GM18498 (cell line): ENCODE measurements around the gene FAM170B.
A peak's percentile ranks its signal among the peaks of the same experiment; 100 is the strongest.

Source experiments
- ATAC-seq: cut with Tn5 transposase; IDR thresholded peaks from one replicate; pipeline ENCODE4 v1.9.1; 2021; ENCODE audit warnings: mild to moderate bottlenecking, moderate library complexity; ENCODE audit not compliant: unreplicated experiment

FAM170B gene

DNA sequence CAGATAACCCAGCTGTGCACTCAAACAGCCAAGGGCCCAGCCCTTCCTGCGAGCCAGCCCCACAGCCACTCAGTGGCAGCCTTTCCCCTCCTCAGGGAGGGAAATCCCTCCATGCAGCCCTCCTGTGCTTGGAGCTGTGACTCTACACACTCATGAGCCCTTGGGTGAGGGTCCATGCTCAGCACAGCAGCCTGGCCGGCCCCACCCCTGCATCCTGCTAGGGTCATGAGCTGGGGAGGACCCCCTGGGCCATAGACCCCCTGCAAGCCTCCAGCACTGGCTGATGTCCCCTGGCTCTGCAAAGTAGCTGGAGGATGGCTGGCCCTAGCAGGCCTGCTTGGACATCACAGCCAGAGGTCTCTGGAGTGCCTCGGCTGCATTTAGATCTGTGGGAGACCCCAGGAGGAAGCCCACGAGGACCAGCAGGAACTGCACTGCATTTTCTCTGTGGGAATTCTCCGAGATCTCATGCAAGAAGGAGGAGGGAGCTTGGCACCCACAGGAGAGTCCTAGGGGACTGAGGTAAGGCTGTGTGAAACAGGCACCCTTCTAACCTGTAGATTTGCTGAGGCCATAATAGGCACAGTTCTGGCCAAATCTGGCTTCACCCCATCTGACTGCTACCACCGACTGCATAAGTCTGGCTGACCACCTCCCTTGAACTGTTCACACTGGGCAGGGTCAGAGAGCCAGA lies 37.0 kb upstream of the FAM170B start:
- ATAC-seq: no peak

DNA sequence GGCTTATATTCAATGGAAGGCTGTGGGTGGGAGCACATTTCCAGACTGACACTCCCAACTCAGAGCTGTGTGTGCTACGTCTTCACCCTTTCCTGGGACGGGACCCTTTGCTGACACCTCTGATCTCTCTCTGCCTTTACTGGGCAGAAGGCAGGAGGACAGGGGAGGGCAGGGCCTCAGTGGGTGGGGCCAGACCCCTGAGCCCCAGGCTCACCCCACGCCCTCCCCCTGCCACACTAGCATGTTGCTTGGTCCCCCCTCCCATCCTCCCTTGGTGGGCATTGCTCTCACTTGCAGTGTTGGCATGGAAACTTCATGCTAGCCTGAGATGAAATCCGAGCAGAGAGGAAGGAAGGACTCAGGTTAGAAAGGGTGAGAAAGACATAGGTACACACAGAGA lies 36.0 kb upstream of the FAM170B start:
- ATAC-seq: no peak

DNA sequence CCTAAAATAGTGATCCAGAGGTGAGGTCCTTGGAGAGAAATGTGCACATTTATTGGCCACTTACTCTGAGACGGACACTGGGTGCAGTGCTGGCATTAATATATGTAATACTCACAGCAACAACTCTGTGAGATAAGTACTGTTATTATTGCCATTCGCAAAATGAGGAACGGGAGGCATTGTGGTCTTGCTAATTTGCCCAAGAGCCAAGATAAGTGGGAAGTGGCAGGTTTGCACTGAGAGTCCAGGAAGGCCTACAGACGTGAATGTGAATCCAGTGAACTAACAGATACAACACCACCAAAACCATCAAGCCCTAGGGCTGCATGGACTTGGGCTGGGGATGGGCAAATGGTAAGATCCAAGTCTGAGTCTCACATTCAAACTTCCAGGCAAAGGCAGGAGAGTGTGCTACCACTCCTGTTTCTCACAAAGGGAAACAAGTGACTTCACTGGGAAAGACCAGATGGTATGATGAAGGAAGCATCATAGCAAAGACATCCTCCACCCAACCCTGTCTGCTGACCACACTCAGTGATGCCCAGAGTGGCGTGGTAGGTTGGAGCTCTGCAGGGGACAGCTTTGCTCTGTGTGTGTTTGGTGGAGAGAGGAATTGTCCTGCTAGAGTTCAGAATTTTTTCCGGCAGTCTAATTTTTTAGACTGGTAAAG lies 35.1 kb upstream of the FAM170B start:
- no peak for ATAC-seq

DNA sequence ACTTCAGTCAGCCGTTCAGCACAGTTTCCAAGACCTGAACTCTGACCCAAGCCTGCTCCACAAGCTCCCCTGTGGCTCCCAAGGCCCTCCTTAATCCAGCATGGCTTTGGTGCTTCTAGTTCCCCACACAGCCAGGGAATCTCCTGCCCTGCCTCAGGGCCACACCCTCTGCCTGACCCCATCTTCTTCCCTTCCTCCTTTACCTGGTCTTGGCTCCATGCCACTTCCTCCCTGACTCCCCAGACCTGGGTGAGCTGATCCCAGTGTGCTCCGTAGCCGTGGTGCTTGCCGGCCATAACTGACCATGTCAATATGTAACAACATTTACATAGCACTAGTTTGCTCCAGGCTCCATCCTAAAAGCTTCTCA lies 34.3 kb upstream of the FAM170B start:
- no peak for ATAC-seq

DNA sequence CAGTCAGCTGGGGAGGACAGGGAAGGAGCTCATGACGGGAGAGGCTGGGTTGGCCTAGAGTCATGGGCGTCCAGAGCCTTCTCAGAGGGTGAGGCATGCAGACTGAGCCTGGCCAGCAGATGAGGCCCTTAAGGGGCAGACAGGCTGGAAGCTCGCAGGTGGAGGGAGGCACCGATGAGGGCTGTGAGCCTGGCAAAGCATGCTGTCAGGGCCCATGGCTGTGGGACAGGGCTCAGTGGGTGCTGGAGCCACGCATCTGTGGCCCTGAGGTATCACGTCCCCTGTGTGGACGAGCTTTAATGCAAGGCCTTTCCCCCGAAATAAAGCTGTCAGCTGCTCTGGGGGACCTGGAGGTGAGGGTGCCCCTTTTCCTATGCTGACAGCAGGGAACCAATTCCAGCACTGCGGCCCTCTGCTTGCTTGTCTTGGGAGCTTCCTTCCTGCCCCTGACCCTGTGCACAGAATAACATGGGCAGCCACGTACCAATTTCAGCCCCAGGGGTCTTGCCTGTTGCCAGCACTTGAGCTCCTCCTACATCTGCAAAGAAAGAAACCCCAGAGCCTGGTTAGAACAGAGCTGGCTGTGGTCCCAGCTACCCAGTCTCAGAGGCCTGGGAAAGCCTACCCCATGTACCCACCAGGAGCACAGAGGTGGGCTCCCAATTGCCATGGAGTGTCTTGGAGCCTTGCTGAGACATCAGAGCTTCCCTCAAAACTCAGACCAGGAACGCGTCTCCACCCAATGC lies 33.8 kb upstream of the FAM170B start:
- ATAC-seq: no peak

DNA sequence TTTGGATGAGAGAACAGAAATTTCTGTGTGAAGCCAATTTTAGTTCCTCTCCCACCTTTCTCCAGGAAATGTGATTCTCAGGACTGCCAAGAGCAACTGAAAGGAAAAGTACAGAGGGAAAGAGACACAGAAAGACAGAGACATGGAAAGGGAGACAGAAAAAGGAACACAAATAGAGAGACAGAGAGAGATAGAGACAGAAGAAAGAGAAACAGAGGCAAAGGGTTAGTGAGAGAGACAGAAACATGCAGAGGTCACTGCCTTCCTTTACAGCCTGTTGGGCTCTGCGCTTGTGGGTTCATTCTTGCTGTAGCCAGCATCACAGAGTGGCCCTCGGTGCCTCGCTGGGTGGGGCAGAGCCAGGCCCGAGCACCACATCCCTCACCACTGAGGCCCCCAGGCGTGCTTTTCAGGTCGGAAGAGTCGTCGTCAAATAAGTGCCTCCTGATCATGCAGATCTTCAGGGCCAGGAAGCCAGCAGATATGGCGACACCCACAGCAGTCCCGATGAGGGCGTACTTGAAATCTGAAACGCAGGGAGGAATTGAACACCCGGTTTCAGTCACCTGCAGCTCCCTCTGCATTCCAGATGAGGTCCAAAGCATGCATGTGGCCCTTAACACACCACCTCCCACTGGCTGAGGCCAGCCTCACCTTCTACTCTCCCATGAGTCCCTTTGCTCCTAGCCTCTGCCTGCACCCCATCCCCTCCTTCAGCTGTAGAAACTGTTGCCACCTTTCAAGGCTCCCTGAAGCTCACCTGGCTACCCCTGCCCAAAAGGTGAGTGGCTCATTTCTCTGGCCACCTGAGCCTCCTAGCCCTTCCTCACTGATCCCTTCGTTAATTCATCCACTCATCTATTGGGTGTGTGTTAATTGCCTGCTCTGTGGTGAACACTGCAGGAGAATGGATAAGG lies 32.9 kb upstream of the FAM170B start:
- ATAC-seq: no peak

DNA sequence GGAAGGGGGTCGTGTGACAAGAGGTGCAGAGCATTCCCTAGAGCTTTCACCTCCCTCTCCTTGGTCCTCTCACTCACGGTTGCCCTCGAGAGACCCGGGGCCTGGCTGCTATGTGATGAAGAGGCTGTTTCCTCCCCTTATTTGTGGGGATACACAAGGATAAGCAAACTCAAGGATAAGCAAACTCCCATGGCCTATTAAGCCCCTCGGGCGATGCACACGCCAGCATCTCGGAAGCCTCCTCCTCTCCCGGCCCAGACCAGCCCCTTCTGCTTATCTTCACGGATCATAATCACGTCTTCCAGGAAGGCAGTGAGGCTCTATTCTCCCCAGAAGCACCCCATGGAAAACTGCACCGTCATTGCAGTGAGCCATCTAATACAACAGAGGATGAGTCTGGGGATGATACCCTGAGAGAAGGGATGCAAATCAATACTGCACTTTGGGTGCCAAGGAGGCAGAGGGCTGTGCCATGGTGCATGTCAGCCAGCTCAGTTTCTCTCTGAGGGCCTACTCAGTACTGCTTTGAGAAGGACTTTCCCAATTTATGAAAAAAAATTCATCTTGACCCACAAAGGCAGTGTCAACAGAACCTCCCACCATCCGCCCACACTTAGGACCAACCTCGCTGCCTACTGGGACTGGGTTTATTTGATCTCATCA lies 32.1 kb upstream of the FAM170B start:
- ATAC-seq: no peak

DNA sequence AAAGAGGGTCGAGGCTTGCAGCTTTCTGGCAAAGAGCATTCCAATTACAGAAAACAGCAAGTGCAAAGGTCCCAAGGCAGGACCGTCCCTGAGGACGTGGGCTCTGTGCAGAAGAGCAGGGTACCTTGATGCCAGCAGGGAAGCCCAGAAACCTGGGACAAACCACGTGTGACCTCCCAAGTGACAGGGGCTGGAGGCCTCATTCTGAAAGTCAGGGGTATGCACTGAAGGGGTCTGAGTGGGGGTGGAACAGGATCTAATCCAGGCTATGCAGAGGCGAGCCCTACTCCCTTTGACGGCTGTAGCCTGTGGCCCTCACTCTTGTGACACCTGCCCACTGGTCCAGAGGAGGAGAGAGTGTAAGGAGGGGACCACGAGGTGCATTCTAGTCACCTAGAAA lies 31.4 kb upstream of the FAM170B start:
- ATAC-seq: no peak

DNA sequence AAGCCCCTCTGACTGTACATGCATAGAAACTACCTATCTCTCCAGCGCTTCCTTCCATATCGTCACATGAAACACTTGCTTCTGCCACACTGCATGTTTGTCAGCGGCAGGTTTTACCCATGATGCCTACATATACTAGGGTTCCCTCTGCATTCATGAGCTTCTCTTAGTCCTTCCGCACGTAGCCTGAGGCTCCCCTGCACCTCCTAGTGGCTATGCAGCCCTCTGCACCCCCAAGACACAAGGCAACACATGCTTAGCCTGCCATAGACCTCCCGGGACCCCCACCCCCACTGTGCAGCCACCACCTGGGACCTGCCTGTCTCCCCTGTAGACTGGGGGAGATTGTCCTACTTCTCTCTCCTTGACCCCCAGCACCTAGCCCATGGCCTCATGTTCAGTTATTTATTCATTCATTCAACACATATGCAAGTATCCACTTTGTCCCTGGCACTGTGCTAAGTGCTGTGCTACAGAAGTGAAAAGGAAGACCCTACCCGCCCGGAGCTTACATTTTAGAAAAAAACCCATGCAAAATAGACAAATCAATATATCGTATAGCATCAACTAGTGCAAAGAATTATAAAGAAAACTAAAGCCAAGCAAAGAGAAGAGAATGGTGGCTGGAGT lies 30.9 kb upstream of the FAM170B start:
- peak; percentile 84 for ATAC-seq

DNA sequence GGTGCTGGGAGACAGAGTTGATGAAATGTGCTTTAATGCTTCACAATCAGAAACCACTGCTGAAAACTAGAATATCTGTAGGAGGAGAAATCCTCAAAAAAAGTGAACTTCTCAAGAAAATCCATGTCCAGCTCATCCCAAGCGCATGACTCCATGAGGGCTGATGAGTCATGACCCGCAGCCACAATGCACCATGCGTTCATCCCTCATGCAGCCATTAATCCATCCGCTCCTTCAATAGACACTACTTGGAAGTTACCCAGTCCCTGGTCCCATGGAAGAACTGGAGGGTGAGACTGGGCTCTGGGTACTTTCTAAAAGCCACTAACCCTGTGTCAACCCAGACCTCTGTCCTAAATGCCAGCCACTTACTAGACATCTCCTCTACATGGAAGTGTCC lies 29.9 kb upstream of the FAM170B start:
- no peak for ATAC-seq

DNA sequence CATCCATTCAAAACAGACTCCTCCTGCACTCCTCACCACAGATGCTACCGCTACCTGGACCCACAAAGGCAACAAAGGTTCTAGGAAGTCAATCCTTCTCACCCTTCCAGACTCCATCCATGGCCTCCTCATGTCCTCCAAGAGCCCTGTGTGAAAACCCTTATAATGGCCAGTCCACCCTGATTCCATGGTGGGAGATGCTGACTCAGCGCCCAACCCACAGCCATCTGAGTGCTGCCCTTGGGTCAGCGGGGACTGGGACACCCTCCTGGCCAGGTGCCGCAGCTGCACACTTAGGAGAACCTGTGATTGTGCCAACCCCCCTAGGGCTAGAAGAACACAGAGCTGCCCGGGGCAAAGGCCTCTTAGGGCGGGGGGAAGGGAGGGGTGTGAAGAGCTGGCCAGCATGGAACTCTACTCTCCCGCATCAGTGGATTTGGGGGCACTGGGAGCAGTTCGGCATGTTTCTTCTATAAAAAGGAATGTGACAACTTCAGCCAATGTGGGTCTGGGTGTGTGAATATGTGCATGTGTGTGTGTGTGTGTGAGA lies 29.0 kb upstream of the FAM170B start:
- ATAC-seq: no peak

DNA sequence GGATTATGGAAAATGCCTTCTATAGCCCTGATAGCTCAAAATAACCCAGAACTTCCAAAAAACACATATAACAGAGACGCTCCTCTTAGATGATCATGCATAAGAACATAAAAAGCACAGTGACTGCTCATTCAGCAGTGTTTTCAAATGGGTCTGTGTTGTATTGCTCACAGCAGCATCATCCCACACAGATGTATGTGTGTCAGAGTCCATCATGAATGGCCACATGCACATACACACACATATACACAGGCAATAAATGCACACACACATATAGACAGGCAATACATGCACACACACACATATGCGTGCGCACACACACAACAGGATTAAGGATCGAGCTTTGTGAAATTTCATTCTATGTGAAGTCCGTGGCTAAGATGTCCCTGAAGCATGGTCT lies 28.2 kb upstream of the FAM170B start:
- ATAC-seq: no peak

DNA sequence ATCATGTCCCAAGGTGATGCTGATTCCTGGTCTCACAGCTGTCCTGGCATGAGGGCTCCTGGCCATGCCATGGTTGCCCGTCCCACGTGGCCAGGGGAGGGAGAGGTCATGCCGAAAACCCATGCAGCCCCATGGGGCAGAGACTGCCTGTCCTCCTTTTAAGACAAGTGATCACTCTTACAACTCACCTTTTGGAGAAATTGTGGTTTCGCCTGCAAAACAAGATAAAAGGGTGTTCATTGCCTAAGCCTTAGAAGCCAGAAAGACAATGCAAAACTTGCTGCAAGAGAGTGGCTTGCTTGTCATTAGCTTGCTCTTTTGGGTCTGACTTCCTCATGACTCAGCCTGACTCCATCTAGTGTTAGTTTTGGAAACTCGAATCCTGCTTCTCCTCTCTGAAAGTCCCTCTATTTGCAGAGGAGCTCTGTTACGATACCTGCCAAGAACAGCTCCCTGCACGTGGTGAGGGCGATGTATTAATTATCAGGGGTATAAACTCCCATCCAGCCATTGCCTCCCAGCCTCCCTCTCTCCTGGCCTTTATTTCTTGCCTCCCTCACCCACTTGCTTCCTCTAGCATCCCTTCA lies 27.7 kb upstream of the FAM170B start:
- no peak for ATAC-seq

DNA sequence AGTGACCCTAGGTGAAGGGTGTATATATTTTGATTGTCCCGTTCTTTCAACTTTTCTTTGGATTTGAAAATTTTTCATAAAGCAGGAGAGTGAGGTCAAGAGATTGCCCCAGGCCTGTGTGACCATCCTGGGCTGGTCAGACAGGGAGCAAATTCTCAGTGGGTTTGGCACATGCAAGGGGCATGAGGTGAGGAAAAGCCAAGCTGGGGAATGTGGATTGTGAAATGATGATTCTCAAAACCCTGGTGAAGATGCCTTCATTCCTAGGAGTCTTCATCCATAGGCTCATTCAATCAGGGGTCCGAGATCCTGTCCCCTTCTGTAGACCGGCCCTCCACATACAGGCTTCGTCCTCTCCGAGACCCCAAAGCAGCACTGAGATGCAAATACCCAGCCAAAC lies 27.0 kb upstream of the FAM170B start:
- ATAC-seq: no peak

DNA sequence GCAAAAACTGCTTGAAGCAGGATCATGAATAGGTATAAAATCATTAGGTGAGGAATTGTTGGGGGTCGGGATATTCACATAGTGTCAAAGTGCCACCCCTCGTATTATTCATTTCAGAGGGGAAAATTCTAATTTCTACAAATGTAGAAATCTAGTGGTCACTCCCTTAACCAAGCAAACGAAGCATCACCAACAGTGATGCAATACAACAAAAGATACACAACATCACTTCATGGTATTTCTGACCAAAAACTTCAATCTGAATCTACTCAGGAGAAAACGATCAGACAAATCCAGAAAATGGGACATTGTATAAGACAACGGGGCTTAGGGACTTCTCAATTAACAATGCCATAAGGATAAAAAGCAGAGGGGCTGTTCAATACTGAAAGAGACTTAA lies 26.3 kb upstream of the FAM170B start:
- ATAC-seq: no peak

DNA sequence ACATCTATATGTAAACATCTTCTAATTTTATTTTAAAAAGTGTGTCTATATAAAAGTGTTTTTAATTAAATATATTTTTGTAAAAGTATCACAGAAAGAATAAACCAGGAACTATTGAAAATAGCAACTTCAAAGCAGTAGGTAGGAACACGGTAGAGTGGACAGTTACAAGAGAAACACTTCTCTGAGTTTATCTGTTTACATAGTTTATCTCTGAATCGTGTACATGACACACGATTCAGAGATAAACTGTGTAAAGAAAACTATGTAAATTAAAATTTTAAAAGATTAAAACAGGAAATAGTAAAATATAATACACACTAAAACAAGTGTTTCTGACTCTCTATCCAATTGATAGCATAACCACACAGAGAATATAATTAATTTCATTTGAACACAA lies 25.1 kb upstream of the FAM170B start:
- ATAC-seq: no peak

DNA sequence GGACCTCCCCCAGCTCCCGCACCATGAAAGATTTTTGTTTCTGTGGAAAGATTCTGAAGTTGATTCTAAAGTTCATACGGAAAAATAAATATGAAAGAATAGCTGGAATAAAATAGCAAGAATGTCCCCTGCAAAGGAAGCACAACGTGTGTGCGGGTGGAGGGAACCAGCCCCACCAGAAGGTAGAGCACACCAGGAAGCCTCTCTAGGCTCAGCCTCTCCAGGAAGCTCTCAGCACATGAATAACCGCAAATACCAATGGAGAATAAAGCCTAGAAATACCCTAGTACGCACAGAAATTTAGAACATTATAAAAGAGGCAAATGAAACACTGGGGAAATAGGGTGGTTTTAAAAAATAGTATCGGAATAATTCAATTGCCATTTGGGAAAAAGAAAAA lies 24.6 kb upstream of the FAM170B start:
- no peak for ATAC-seq

DNA sequence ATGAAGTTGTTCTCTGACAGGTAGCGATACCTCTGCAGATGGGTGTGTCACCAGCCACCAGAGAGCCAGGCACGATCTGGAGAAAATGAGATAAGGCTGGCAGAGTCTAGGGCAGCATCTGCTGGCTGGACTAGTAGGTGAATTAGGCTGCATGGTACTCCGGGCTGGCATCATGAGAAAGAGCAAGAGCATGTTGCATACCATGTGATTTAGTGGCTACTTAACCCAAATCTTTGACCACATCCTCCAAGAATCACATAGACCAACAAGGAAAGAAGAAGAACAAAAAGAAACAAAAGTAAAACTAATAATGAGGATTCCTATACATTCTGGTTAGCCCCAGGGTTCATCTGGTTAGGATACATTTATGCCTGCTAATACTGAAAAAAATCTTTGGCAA lies 23.4 kb upstream of the FAM170B start:
- no peak for ATAC-seq

DNA sequence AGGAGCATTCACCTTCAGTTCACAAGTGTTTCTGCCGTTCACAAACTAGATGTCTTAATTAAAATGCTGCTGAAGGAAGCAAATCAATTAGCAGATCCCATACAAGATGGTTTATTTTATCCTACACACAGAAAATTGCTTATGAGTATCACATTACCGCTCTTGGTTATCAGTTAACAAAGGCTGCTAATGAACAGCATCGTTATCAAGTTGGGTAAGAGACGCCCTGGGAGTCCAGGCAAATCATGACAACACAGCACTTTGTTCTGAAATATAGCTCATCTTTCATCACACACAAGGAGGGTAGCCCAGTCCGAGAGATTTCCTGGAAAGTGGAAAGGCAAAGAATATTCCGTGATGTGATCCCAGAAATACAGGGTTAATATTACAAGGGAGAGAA lies 20.8 kb upstream of the FAM170B start:
- ATAC-seq: no peak

DNA sequence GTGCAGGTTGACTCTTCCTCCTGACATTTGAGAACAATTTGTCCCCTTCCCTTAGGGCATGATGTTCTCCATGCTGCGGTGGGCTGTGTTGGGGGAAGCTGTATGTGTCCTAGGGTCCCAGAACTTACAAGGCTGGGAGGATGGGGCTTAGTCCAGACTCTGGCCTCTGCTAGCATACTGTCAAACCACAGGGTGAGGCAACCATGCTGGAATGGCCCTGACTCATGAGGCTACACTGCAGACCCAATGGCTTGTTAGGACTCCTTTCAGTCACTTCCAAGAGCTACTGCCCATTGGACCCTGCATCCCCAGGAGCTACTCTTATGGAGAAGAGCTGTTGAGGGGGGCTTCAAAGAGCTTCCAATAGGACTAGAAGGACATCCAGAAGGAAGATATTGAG lies 20.1 kb upstream of the FAM170B start:
- ATAC-seq: no peak
